MCF 10A (cell line): ENCODE measurements around the gene BCL2. TPM values are rescaled to one million over a fixed set of nuclear protein-coding genes. Genes with fewer than 3 reads are reported as not detected.

Experiments used
- BruUV-seq: library from RNA; stranded (reverse); fragments of 400-500 nt; replicated peaks from 2 replicates; lab custom pipeline; 2021; lab: Mats Ljungman, UMichigan
- CTCF ChIA-PET: fragments of 300-600 bp; sonication (Branson Sonifier 250); formaldehyde crosslinking; extraction: SDS; loops from one replicate; lab custom pipeline; 2021; ENCODE audit warnings: antibody characterized with exemption, inconsistent platforms; lab: Yijun Ruan, JAX
- POLR2A ChIA-PET: fragments of 300-600, 350-650 bp; sonication (Branson Sonifier 250); formaldehyde crosslinking; extraction: SDS; loops from one replicate; lab custom pipeline; 2020; ENCODE audit warnings: antibody characterized with exemption, inconsistent platforms; lab: Yijun Ruan, JAX
- DNase-seq: peaks from one replicate; pipeline ENCODE4 v3.0.0-alpha.2; 2018; ENCODE audit not compliant: unreplicated experiment
- H3K27ac Mint-ChIP-seq: one replicate; pipeline ENCODE4 v1.8.0; 2022; ENCODE audit warnings: mild to moderate bottlenecking, low read depth, mixed read lengths; ENCODE audit not compliant: unreplicated experiment
- H3K27me3 Mint-ChIP-seq: one replicate; pipeline ENCODE4 v1.8.0; 2022; ENCODE audit warnings: mixed read lengths; ENCODE audit not compliant: insufficient read depth, unreplicated experiment
- H3K36me3 Mint-ChIP-seq: one replicate; pipeline ENCODE4 v1.8.0; 2022; ENCODE audit warnings: mild to moderate bottlenecking, moderate library complexity, mixed read lengths; ENCODE audit not compliant: insufficient read depth, unreplicated experiment
- H3K4me1 Mint-ChIP-seq: one replicate; pipeline ENCODE4 v1.8.0; 2022; ENCODE audit warnings: mixed read lengths; ENCODE audit not compliant: insufficient read depth, unreplicated experiment
- H3K4me3 Mint-ChIP-seq: one replicate; pipeline ENCODE4 v1.8.0; 2022; ENCODE audit warnings: mild to moderate bottlenecking, moderate library complexity, mixed read lengths; ENCODE audit not compliant: unreplicated experiment
- H3K9me3 Mint-ChIP-seq: one replicate; pipeline ENCODE4 v1.8.0; 2022; ENCODE audit warnings: mixed read lengths; ENCODE audit not compliant: unreplicated experiment
- CTCF ChIP-seq: fragments of 200-600 bp; IDR thresholded peaks from one replicate; pipeline ENCODE4 v1.8.0; 2022; ENCODE audit warnings: antibody characterized with exemption, mild to moderate bottlenecking; ENCODE audit not compliant: unreplicated experiment
- intact Hi-C: fragments of 100-400 bp; cut with micrococcal nuclease; formaldehyde crosslinking; loops from 2 replicates; pipeline ENCODE4 v1.14.1; 2022
- total RNA-seq: library from RNA; stranded (reverse); gene quantifications from 2 replicates; pipeline ENCODE4 v1.2.3, GENCODE V29; 2022

Gene BCL2
- total RNA-seq, 1 experiment from 2014 or later = 3.0 TPM

GRCh38 chr18:63180971-63181376 is 138.6 kb downstream of the BCL2 start:
- ChIA-PET POLR2A (no interaction called here), CTCF (interaction anchor here (1.7 kb wide), 1 partner anchor 19 kb away, joined by 6 read pairs; no protein-coding TSS in a partner anchor)
- Mint-ChIP-seq H3K9me3 (no peaks in the 10 kb centered on the region), H3K4me1 (no peaks in the 10 kb centered on the region), H3K27me3 (no peaks in the 10 kb centered on the region), H3K27ac (no peak overlapping the region), H3K36me3 (no peaks in the 10 kb centered on the region), H3K4me3 (no peak overlapping the region)
- intact Hi-C loops = no loop called here
- no TSS peak for BruUV-seq
- TF ChIP-seq CTCF = no peak
- no peak for DNase-seq

- no peaks in the 10 kb centered on the region for H3K36me3 Mint-ChIP-seq
- CTCF ChIA-PET = interaction anchor here (1.0 to 1.7 kb wide), 2 partner anchors 19 to 186 kb away, joined by 3 to 6 read pairs; no protein-coding TSS in a partner anchor
- POLR2A ChIA-PET = no interaction called here
- H3K27ac Mint-ChIP-seq = no peak overlapping the region
- H3K9me3 Mint-ChIP-seq = no peaks in the 10 kb centered on the region
- DNase-seq = no peak
- BruUV-seq = no TSS peak
- H3K27me3 Mint-ChIP-seq = no peaks in the 10 kb centered on the region
- intact Hi-C loops = no loop called here
- H3K4me1 Mint-ChIP-seq = no peaks in the 10 kb centered on the region
- no peak overlapping the region for H3K4me3 Mint-ChIP-seq
- TF ChIP-seq CTCF = no peak
Measured at GRCh38 chr18:63180321-63180720, 139.2 kb downstream of the BCL2 start.

- Mint-ChIP-seq H3K27ac (no peak overlapping the region), H3K4me3 (no peak overlapping the region), H3K9me3 (no peaks in the 10 kb centered on the region), H3K4me1 (no peaks in the 10 kb centered on the region), H3K27me3 (no peaks in the 10 kb centered on the region), H3K36me3 (no peaks in the 10 kb centered on the region)
- intact Hi-C loops = no loop called here
- ChIA-PET CTCF (interaction anchor here (1.0 kb wide), 1 partner anchor 187 kb away, joined by 3 read pairs; no protein-coding TSS in a partner anchor), POLR2A (no interaction called here)
- no TSS peak for BruUV-seq
- no peak for DNase-seq
- no peak for TF ChIP-seq CTCF
Measured at GRCh38 chr18:63179422-63179821, 140.1 kb downstream of the BCL2 start.

GRCh38 chr18:63178971-63179370 is 140.6 kb downstream of the BCL2 start:
- BruUV-seq = no TSS peak
- H3K36me3 Mint-ChIP-seq = no peaks in the 10 kb centered on the region
- ChIA-PET CTCF (no interaction called here), POLR2A (no interaction called here)
- DNase-seq = no peak
- H3K4me3 Mint-ChIP-seq = no peak overlapping the region
- H3K9me3 Mint-ChIP-seq = no peaks in the 10 kb centered on the region
- intact Hi-C loops = no loop called here
- H3K27me3 Mint-ChIP-seq = no peaks in the 10 kb centered on the region
- no peak for TF ChIP-seq CTCF
- no peaks in the 10 kb centered on the region for H3K4me1 Mint-ChIP-seq
- H3K27ac Mint-ChIP-seq = no peak overlapping the region
